Kasumi-1 (cell line): ENCODE measurements around the gene PDE4D.
A peak's percentile ranks its signal among the peaks of the same experiment; 100 is the strongest.

Experiments
- DNase-seq, 2 experiments: peaks; one replicate each; lab custom pipeline; 2025; lab: John Stamatoyannopoulos, UW

Gene PDE4D

GRCh38 chr5:59178071-59178470 is 715.5 kb downstream of the PDE4D start:
- no peak for DNase-seq

DNA sequence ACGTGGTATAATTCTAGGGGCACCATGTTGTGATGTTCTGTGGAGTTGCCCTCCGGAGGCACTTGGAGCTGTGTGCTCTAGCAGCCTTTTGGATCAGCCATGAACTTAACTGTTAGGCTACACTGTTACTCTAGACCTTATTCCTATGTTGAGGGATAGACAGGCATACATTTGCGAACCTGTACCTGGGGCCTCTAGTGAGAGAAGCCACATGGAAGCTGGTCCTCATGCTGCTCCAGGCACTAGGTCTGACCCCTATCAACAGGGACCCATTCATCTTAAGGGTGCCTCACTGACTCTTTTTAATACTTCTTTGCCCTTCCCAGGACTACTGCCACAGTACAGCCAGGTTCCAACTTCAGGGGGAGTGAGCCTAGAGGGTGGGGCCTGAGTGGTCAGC is 715.9 kb downstream of the PDE4D start:
- DNase-seq: no peak

DNA sequence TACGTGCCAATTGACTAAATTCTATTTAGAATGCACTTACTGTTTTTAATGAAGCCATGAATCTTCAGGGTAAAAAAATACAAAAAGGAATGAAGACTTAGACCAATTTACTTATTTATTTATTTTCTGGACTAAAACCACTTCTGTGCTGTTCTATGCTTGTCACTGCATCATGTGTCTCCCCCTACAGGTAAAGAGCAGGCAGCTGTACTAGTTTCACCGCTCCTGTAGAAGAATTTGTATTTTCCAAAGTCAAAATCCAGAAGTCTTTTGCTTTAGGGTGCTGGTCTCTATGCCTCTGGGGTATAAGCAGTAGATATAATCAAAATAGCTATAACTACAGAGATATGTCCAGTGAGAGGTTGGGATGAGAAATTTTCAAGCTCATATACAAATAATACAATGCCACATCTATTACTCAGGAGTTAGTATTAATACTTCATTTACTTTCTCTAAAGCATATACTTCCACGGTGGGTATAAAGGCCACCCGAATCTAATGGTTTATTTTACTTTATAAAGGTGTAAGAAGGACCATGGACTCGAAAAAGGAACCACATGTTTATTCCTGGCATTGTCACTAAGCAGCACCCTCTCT is 719.2 kb downstream of the PDE4D start:
- DNase-seq: peak; percentile 78 to 80

DNA sequence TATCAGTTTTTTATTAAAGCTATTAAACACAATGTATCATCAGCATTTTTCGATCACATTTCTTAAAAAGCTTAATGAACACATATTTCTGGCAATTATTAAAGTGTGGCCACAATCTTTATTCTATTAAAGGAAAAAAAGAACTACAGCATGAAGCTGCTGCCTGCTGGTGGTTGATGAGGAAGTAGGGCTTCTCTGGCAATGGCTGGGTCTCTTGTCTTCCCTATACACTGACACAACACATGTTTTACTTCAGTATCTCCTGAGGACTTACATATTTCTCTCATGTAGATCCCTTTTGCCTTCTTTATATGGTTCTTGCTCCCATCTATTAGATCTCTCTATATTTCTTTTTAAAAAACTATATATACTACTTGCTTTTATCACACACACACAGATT is 719.9 kb downstream of the PDE4D start:
- DNase-seq: peak; percentile 64 to 72

DNA sequence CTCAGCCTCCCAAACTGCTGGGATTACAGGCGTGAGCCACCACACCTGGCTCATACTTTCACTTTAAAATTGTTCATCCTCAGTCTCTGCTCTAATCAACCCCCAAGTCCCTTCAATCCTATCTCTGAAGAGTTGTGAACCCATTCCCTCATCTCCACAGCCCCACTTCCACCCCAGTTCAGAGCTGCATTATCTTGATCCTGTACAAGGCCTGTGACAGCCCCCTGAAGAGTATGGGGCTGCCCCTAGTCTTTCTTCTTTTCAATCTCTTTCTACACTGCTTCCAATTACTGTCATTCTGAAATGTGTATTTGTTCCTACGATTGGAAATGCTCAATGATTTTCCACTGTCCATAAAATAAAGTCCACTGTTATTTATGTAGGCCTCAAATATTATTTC is 722.4 kb downstream of the PDE4D start:
- DNase-seq: no peak

DNA sequence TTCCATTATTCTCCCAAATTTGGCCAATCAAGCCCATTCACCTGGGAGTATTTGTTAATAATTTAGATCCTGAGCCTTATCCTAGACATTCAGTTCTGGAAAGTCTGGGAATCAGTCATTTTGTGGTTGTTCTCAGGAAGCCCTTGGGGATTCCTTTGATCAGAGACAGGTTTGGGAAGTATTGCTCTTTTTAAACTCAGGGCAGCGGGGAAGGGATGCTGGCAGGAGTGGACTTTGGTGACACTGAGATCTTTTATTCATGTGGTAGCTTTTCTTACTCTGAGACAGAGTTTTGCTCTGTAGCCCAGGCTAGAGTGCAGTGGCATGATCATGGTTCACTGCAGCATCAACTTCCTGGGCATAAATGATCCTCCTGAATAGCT is 723.8 kb downstream of the PDE4D start:
- no peak for DNase-seq

DNA sequence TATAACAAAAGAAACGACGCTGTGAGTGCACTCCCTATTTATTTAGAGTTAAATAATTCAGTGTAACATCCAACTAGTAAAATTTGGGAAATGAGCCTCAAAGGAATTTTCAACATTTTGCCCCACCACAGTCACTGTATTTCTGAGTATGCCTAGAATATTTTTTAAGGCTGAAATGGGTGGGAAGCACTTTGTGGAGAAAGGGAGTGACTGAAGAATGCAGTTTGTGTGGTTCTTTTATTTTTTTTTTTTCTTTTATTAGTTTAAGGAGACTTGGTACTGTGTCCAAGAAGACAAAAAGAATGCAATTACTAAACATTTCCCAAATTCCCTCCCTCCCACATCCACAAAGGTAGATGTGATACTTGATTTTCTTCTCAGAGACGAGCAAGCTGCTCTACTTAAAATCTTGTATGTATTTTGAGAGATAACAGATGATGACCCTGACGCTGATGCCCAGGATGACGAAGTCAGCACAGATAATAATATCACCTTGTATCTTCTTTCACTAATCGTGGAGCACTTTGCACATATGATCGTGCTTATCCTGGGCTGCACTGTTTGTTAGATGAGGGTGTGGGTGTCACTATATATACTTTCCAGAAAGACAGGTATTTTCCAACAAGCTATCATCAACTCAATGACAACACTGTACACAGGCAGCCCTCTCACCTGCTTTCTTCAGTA is 724.3 kb downstream of the PDE4D start:
- DNase-seq: no peak

- no peak for DNase-seq
Observed at GRCh38 chr5:59168067-59168466, 725.5 kb downstream of the PDE4D start.

- no peak for DNase-seq
Observed at GRCh38 chr5:59164041-59164830, 729.3 kb downstream of the PDE4D start.

GRCh38 chr5:59161221-59162105 is 732.1 kb downstream of the PDE4D start:
- DNase-seq: no peak

DNA sequence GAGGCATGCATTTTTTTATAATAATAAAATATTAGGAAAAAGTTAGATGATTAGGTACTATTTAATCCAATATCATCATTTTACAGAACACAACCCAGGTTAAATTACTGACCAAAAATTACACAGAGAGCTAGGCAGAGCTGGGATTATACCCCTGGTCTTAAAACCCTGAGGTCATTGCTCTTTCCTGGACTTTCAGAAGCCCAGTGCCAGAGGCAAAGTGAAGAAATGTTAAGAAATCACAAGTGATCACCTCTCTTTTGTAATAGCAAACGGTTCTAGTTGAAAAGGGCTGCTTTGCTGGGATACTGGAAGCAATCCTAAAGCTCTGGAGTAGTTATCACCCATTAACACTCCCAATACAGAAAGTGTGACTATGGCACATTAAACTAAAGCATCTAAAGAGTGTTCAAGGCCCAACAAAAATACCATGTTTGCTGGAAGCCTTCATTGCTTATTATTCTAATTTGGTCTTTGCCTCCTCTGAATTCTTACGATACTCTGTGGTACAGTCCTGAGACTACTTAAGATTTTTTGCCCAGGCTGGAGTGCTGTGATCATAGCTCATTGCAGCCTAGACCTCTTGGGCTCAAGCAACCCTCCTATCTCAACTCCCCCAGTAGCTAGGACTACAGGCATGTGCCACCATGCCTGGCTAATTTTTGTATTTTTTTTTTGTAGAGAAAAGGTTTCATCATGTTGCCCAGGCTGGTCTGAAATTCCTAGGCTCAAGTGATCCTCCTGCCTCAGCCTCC is 734.7 kb downstream of the PDE4D start:
- no peak for DNase-seq

- DNase-seq: no peak
Observed at GRCh38 chr5:59158165-59158564, 735.4 kb downstream of the PDE4D start.

- DNase-seq: no peak
Observed at GRCh38 chr5:59157068-59157467, 736.5 kb downstream of the PDE4D start.

GRCh38 chr5:59152701-59153245 is 740.8 kb downstream of the PDE4D start:
- no peak for DNase-seq

- no peak for DNase-seq
Observed at GRCh38 chr5:59151162-59151889, 742.2 kb downstream of the PDE4D start.

DNA sequence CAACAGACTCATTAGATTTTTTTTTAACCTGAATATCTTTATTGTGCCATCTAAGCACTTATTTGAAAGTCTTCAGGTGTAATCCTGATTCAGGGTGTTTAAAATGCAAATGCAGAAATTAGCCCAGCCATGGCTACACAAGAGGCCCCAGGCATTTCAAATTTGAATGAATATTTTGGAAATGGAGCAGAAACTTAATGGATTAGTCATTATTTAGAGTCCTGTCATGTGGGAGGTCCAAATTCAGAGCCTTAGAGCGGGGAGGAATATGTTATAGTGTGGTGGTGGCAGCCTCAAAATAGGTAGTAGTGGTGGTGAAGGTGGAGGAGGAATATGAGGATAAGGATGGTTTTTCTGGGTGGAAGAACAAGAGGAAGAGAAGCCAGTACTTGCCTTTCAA is 743.7 kb downstream of the PDE4D start:
- no peak for DNase-seq

GRCh38 chr5:59149271-59149670 is 744.3 kb downstream of the PDE4D start:
- no peak for DNase-seq

- DNase-seq: no peak
Observed at GRCh38 chr5:59146729-59147128, 746.8 kb downstream of the PDE4D start.

DNA sequence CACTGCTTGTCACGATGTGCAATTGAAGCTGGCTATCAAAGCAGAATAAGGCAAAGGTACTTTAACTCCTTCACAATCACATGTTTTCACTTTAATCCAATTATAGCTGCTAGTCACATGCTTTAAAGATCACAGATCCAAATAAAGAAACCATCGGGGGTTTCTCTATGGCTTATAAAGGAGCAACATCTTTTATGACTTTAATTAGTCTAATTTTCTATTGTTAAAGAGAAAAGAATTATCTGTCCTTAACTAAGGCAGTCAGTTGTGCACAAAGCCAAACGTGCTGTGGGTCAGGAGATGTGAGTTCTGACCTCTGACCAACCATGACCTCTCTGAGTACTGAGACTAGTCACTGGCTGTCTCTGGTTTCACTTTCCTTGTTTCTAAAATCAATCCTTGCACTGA is 749.6 kb downstream of the PDE4D start:
- no peak for DNase-seq

GRCh38 chr5:59142927-59143326 is 750.6 kb downstream of the PDE4D start:
- DNase-seq: no peak

- no peak for DNase-seq
Observed at GRCh38 chr5:59142138-59142537, 751.4 kb downstream of the PDE4D start.
